Activated T-helper 1 cell treated with anti-CD3 and anti-CD28 coated beads, Interleukin-2, amount 50 U/mL, for 16 hours (primary cell): ENCODE data around the gene WNT9A.
"Not testable (repeated sequence)": the region's sequence is repeated elsewhere in the genome, so short reads cannot be mapped to it uniquely, and the experiment has no call there.

ENCODE experiments used
- DNase-seq, 2 donors: peaks; one replicate each; pipeline ENCODE4 v3.0.0-alpha.2; 2020; ENCODE audit warnings: low read depth in 1 of 2, low spot score in 1 of 2

The WNT9A gene, protein sequence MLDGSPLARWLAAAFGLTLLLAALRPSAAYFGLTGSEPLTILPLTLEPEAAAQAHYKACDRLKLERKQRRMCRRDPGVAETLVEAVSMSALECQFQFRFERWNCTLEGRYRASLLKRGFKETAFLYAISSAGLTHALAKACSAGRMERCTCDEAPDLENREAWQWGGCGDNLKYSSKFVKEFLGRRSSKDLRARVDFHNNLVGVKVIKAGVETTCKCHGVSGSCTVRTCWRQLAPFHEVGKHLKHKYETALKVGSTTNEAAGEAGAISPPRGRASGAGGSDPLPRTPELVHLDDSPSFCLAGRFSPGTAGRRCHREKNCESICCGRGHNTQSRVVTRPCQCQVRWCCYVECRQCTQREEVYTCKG

DNA sequence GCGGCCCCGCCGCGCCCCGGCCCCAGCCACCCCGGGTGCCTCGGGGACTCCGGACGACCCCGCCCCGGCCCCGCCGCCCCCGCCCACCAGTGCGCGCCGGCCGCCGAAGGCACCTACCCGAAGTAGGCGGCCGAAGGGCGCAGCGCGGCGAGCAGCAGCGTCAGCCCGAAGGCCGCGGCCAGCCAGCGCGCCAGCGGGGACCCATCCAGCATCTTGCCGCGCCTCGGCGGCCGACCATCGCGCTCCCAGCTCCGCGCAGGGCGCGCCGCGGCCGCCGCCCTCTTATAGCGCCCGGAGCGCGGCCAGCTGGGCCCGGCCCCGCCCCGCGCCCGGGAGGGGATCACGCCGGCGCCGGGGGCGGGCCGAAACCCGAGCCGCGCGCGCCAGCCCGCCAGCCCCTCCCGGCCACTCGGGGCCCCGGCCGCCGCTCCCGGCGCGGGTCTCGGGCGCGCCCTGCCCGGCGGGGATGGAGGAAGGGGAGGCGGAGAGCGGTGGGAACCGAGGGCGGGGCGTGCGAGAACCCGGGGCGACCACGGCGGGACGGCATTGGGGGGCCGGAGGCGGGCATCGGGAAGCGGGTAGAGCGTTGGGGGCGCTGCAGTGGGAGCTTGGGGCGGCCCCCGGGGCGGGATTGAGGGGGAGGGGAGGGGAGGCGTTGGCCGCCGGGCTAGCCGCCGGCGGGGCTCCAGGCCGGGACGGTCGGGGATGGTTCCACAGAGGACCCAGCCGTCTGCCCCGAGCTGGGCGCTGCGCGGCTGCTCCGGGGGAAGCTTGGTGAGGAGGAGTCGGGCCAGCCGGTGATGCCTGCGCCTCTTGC is at the start of gene WNT9A:
Gene WNT9A (minus strand): TSS at position 257 of the 817 bp plus-strand sequence. CDS start 45 bp downstream, at position 212.
- DNase-seq = no peak

DNA sequence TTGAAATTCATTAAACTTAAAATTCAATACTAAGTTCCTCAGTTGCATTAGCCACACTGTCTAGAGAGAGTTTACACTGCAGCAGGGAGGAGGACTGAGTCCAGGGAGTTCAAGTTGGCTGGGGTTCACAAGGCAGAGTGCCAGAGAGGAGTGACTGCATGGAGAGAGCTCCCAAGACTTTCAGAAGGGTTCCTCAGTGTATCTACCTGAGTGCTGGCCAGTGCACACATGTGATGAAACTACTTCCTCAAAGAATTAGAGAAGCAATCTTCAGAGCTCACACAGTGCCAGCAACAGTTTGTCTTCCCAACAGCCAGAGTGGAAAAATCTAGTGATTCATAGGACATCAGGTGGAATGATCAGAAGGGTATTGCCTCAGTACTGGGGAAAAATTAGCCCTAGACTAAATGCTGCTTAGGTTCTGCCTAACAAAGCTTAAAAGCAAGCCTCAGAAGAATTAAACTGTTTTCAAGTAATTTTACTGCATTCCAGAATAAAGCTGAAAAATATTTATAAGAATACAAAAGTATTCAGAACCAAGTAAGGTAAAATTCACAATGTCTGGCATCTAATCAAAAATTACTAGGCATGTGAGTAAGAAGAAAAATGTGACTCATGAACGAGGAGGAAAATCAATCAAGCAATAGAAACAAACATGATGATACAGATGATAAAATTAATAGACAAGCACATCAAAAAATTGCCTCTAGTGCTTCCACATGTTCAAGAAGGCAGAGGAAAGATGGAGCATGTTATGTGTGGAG is 48.6 kb upstream of the WNT9A start:
- no peak for DNase-seq

DNA sequence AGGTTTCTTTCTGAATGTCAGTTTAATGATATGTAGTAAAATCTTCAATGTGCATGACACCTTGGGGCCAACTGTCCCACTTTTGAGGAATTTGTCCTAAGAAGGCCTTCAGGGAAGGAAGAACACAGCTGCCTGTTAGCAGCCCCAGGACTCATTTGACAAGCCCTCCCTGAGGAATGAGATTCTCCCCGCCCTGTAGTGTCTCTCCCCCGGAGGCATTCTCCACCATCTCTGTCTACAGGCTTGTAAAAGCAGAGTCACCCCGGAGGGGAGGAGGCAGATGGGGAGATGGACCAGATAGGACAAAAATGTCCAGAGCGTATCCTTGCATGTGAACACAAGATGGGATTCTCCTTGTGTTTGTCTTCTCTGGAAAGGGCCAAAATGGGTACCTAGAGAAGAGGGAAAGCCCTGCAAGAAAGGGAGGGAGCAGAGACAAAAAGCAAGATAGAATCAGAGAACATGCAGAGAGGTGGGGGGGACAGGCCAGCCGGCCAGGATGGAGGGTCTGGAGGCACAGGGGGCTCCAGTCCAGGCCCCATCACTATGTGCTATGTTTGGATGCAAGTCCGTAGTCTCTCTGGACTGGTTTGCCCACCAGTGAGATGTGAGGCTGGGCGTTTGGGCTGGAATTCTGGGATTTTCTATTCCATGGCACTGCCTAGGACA is 47.0 kb upstream of the WNT9A start:
- DNase-seq = no peak

DNA sequence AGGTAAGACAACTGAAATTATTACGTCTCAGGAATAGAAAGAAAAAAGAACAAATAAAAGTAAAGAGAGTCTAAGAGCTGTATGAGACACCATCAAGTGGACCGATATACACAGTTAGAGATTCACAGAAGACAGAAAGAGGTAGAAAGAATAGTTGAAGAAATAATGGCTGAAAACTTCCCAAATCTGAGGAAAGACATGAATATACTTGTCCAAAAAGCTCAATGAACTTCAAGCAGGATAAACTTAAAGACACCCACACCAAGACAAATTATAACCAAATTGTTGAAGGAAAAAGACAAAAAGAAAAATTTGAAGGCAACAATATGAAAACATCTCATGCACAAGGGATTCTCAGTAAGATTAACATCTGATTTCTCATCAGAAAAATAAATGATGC is 39.4 kb upstream of the WNT9A start:
- DNase-seq = no peak

DNA sequence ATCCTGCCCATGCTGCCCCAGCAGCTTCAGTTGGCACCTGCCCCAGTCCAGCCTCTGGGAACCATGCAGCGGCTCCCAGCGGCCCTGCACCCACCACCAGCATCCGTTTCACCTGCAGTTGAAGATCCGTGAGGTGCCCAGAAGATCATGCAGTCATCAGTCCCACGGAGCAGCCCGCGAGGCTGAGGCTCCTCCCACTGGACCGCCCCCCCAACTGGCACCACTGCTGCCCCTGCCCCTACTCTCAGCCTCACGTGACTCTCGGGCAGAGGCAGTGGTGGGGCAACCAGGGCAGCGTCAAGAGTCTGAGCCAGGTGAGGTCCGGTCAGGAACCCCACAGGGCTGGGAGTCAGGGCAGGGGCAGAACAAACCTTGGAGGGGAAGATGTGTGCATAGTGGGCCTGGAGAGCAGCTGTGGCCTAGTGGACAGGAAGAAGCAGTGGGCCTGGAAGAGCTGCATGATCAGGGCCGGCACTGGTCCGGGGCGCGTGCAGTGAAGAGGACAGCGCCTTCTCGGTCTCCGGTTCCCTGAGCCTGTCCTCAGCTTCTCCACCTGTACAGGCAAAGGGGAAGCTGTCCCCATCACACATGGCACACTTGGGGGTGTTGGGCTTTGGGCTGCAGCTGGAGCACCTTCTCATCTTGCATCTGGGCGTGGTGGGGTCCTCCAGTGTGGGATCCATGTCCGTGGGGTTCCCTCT is 28.0 kb upstream of the WNT9A start:
- not testable (repeated sequence) for DNase-seq

DNA sequence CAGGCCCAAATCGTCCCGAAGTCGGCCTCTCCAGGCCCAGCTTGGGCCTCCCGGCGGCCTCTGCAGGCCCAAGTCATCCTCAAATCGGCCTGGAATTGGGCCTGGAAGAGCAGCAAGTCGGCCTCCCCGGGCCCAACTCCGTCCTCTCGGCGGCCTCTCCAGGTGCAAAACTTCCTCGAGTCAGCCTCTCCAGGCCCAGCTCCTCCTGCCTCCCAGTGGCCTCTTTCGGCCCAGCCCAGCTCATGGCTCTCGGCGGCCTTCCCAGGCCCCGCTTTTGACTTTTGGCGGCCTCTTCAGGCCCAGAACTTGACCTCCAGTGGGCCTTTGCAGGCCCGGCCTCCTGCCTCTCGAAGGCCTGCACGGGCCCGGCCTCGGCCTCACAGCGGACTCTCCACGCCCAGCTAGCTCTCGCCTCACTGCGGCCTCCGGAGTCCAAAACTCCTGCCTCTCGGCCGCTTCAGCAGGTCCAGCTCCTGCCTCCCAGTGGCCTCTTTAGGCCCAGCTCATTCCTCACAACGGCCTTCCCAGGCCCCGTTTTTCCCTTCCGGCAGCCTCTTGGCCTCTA is 26.1 kb upstream of the WNT9A start:
- not testable (repeated sequence) for DNase-seq

DNA sequence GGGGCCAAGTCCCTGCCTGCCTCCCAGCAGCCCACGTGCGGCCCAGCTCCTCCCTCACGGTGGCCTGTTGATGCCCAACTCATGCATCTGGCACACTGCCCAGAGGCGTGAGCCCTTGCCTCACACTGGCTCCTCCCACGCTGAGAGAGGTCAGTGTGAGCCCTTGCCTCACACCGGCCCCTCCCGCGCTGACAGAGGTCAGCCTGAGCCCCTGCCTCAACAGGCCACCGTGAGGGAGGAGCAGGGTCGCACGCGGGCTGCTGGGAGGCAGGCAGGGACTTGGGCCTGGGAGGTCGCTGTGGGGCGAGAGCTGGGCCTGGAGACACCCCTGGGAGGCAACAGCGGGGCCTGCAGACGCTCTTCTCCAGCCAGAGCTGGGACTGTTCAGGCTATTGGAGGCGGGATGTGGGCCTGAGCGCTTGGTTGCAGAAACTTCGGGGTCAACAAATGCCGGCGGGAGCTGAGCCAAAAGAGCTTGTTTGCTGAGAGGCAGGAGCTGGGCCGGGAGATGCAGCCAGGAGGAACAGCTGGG is 25.2 kb upstream of the WNT9A start:
- not testable (repeated sequence) for DNase-seq

DNA sequence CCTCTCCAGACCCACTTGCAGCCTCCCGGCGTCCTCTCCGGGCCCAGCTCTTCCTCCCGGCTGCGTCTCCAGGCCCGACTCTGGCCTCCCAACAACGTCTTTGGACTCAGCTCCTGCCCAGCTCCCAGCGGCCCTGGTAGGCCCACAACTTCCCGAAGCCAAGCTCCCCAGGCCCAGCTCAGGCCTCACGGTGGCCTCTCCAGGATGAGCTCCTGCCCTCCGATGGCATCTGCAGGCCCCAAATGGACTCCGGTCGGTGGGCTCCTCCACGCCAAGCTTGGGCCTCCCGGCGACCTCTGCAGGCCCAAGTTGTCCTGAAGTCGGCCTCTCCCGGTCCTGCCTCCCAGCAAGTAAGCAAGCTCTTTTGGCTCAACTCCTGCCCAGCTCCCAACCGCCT is 24.5 kb upstream of the WNT9A start:
- not testable (repeated sequence) for DNase-seq

DNA sequence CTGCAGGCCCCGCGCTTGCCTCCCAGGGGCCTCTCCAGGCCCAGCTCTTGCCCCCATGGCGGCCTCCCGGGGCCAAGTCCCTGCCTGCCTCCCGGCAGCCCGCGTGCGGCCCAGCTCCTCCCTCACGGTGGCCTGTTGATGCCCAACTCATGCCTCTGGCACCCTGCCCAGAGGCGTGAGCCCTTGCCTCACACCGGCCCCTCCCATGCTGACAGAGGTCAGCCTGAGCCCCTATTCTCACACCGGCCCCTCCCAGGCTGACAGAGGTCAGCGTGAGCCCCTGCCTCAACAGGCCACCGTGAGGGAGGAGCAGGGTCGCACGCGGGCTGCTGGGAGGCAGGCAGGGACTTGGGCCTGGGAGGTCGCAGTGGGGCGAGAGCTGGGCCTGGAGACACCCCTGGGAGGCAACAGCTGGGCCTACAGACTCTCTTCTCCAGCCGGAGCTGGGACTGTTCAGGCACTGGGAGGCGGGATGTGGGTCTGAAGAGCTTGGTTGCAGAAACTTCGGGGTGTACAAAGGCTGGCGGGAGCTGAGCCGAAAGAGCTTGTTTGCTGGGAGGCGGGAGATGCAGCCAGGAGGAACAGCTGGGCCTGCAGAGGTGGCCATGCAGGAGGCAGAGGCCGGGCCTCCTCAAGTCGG is 24.0 kb upstream of the WNT9A start:
- DNase-seq = not testable (repeated sequence)

DNA sequence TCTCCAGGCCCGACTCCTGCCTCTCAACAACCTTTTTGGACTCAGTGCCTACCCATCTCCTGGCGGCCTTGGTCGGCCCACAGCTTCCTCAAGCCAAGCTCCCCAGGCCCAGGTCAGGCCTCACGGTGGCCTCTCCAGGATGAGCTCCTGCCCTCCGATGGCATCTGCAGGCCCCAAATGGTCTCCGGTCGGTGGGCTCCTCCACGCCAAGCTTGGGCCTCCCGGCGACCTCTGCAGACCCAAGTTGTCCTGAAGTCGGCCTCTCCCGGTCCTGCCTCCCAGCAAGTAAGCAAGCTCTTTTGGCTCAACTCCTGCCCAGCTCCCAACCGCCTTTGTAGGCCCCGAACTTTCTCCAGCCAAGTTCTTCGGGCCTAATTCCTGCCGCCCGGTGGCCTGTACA is 23.5 kb upstream of the WNT9A start:
- not testable (repeated sequence) for DNase-seq

DNA sequence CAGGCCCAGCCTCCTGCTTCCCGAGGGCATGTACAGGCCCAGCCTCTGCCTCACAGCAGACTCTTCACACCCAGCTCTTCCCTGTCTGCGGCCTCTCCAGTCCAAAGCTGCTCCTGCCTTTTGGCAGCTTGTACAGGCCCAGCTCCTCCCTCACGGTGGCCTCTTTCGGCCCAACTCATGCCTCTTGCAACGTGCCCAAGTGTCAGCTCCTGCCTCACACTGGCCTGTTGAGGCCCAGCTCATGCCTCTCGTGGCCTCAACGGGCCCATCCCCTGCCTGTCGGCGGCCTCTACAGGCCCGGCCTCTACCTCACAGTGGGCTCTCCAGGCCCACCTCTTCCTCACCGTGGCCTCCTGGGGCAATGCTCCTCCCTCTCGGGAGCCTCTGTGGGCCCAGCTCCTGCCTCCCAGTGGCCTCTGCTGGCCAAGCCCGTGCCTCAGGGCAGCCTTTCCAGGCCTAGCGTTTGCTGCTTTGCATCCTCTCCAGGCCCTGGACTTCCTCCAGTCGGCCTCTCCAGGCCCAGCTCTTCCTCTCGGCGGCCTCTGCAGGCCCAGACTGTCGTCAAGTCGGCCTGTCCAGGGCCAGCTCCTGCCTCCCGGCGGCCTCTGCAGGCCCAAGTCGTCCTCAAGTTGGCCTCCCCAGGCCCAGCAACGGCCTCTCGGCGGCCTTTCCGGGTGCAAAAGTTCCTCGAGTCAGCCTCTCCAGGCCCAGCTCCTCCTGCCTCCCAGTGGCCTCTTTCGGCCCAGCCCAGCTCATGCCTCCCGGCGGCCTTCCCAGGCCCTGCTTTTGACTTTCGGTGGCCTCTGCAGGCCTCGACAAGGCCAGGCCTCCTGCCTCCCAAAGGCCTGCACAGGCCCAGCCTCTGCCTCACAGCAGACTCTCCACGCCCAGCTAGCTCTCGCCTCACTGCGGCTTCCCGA is 22.6 kb upstream of the WNT9A start:
- not testable (repeated sequence) for DNase-seq

DNA sequence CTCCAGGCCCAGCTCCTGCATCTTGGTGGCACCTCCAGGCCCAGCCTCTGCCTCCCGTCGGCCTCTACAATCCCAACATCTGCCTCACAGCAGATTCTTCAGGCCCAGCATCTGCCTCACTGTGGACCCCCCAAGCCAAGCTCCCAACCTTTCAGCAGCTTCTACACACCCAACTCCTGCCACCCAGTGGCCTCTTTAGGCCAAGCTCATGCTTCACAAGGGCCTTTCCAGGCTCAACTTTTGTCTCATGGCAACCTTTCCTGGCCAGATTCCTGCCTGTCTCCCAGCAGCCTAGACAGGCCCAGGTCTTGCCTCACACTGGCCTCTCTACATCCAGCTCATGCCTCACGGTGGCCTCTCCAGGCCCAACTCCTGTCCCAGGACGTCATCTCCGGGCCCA is 20.1 kb upstream of the WNT9A start:
- not testable (repeated sequence) for DNase-seq

DNA sequence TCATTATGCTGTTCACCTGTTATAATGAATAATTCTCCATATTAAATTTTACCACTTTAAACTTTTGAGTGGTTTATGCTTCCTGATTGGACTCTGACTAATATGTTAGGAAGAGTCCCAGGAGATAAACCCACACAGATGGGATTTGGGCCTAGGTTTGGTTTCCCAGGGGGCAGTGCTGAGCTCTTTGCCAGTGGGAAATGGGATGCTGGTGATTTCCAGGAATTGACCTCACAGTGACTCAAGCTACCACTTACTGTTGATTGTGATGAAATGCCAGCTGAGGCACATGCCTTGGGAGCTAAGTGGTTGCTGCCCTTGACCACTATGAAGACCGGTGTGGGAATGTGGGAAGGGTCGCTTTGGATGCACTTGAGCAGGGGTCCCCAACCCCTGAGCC is 19.0 kb upstream of the WNT9A start:
- DNase-seq = not testable (repeated sequence)

DNA sequence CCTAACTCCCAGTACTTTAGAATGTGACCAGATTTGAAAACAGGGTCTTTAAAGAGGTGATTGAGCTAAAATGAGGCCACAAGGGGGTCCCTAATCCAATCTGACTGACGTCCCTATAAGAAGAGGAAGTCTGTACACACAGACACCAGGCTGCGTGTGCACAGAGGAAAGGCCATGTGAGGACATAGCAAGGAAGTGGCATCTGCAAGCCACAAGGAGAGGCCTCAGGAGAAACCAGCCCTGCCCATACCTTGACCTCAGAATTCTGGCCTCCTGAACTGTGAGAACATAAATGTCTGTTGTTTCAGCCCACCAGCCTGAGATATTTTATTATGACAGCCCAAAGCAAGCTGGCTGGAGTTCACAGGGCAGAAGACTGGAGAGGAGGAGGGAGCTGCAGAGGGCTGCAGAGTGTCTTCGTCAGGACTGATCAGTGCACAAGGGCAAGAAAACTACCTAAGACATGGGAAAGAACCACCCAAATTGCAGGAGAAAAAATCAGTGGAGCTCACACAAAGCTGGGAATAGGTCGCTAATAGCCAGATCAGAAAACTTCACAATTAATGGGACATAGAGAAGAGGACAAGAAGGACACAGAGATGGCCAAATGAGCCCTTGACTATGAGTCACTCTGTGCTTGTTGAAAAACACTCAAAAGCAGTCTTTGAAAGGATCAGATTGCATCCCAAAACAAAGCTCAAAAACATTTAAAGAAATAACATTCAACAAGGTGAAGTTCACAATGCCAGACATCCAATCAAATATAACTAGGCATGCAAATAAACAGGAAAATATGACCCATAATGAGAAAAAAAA is 14.1 kb upstream of the WNT9A start:
- no peak for DNase-seq

DNA sequence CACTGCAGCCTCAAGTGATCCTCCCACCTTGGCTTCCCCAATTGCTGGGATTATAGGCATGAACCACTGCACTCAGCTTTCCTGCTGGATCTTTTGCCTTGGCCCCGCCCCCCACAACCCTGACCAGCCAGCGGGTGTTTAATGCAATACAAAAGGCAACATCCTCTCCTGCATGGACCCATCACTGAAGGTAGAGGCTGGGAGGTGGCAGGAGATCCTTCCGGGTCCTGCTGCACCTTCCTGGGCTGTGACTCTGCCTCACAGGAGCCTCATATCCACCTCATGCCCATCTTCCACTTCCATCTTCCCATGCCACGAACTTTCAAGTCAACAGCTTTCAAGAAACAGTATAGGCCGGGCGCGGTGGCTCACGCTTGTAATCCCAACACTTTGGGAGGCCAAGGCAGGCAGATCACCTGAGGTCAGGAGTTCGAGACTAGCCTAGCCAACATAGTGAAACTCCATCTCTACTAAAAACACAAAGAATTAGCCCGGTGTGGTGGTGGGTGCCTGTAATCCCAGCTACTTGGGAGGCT is 11.7 kb upstream of the WNT9A start:
- no peak for DNase-seq

DNA sequence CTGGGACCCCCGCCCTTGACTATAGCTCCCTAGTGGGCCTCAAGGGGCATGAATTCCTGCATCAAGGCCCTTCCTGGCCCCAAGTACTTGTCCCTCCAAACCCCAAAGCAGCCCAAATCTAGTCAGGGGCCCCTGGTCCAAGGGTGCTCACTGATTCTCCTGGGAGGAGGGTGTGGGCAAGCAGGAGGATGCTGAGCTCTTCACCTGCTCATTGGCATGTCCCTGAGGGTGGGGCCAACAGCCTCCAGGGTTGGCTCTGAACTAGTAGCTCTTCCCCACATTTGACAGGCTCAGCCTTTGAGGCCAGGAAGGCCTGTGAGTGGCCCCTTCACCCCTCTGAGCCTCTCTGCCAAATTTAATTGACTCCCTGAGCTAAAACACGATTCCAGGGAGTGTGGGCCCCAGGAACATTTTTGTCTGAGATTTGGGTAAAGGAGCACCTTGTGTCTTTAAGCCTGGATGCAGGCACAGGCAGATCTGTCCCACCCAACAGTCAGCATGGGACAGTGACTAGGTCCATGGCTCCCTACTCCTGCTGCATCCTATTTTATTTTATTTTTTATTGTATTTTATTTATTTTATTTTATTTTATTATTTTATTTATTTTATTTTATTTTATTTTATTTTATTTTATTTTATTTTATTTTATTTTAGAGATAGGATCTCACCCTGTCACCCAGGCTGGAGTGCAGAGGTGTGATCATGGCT is 11.0 kb upstream of the WNT9A start:
- DNase-seq = no peak

DNA sequence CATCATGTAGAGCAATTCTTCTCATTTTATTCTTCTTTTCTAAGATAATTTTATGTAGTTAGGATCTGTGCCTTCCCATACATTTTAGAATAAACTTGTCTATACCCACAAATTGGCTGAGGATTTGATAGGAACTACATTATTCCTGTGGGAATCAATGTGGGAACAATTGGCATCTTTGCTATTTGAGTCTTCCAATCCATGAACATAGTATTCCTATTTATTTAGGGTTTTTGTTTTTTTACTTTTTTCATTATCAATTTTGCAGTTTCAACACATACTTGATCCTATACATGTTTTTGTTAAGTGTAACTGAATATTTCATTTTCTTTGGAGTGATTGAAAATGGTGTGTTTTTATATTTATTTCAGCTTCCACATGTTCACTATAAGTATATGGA is 8.1 kb upstream of the WNT9A start:
- no peak for DNase-seq
